ENCODE measurements around the gene CFAP65.
A peak's percentile ranks its signal among the peaks of the same experiment; 100 is the strongest.

CFAP65 gene

DNA sequence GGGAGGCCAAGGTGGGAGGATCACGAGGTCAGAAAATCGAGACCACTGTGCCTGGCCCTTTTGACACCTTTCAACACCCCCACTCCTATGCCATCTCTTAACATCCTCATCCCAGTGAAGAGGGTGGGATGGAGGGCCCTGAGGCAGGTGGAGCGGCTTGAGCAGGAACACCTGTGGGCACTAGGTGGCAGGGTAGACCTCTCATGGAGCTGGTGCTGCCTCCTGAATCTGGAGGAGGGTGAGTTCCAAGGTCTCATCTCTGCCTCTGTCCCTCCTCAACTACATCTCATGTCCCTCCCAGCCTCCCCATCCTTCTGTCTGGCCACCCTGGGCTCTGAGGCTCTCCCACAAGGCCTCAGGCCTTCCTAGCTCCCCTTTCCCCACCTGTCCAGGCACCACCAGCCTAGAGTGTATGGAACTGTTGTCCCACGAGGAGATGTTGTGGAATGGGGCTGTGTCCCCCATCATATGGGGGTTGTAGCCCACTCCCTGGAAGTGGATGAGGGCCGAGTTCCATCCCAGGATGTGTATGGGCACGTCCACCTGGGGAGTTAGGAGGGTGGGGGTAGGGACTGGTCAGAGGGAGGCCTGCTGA lies 31.1 kb downstream of the CFAP65 start:
- no peak for DNase-seq (ENCODE audit: low read depth in 2 of 2)

DNA sequence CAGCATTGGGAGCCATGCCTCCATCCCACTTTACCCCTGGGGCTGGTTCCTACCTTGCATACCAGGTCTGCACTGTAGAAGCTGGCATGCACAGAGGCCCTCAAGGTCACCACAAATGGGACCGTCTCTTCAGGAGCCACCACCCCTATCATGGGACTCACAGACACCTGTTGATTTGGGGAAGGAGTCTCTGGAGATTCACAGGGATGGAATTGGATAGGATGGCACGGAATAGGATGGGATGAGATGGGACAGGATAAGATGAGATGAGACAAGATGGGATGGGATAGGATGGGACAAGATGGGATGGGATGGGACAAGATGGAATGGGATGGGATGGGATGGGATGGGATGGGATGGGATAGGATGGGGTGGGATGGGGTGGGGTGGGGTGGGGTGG lies 32.0 kb downstream of the CFAP65 start:
- DNase-seq (ENCODE audit: low read depth in 2 of 2): no peak

DNA sequence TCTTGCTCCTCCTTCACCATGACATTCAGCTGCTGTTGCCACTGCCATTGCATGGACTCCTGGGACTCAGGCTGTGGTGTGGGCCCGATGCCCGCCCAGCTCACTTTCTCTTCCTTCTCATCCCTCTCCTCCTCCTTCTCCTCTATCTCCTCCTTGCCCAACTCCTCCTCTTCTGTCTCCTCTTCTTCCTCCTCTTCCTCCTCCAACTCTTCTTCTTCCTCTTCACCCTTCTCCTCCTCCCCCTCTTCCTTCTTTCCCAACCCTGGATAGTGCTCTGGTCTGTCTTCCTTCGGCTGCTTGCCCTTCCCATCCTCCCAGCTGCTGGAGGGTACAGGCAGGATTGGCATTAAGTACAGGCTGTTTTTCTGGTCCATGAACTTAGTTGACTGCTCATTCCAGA lies 37.3 kb downstream of the CFAP65 start:
- no peak for DNase-seq (ENCODE audit: low read depth in 2 of 2)

DNA sequence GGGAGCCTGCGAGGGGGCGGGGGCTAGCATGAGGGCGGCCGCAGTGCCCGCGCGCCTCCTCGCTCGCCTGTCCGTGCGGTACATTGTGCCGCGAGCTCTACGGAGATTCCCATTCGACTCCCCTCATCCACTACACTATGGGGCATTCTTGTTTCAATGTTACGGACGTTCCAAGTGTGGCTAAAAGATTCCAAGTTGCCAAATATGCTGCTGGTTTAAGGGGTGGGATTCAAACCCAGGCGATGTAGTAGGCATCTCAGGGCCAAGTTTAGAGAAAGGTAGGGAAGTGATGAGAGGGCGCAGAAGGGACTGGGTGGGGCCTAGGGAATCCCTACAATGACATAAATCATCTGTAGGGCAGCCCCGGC lies 38.1 kb downstream of the CFAP65 start:
- DNase-seq (ENCODE audit: low read depth in 2 of 2): no peak

DNA sequence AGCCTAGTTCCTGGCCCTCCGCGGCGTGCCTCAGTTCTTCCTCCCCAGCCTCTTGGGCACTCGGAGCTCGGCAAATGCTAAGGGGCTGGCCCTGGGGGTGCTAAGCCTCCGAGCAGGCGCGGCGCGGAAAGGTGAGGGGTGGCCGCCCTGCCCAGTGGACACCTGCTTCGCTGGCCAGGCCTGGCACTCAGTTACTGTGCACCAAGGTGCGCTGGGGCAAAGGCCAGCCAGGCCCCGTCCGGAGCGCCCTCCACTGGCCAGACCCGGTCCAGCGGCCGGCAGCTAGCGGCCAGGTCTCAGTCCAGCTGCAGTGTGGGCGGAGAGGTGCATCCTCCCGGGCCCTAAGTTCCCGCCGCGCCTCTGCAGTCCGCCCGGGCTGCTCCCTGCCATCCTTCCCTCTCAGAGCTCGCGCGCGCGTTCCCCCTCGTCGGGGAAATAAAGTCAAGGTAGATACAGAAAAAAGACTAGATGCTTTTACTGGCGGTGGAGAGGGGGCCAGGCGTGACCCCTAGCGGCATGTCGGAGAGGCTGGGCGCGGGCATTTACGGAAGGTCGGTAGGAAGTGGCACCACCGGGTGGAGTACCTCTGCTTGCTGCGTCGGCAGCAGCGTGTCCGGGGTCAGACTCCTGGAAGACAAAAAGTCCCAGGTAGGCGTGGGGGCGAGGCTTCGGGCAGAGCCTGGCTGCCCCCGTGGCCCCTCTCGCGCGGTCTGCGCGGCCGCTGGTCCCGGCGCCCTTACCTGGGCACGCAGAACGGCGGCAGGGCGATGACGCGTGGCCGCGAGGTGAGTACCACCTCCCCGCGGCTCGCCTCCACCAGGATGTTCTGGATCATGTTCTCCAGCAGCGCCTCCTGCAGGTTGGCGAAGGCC lies 38.7 kb downstream of the CFAP65 start:
- peak; percentile 47 to 55 for DNase-seq (ENCODE audit: low read depth in 2 of 2)

DNA sequence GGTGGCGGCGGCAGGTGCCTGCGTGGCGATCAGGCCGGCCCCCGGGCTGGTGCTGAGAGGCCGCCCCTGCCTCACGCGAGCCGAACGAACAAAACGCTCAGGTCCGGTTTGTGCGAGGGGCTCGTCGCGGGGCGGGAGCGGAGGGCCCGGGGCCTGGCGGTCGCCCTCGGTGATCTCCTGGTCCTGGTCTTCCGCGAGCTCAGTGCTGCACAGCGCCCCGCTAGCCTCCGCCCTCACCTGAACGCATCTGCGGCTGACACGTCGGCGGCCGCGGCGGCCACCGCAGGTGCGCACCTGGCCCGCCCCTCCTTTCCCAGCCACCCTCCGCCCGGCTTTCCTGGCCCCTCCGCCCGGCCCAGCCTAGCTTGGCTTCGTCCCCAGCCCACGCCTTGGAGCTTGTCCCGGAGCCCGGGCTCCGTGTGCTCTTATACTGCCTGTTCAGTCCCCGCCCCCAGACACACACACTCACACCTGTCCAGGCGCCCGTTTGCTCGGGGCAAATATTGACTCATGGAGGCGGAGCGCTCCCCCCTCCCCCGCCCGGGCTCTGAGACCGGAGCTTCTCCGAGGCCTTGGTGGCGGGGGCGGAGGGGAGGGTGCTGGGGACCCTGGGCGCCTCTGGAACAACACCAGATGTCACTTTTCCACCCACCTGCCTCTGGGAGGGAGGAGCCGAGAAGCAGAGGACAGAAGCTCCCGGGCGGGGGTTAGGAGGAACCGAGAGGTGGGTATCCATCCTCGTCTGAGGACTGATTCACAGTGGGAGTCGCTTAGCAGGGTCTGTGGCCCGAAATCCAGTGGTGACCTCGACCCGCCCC lies 39.5 kb downstream of the CFAP65 start:
- no peak for DNase-seq (ENCODE audit: low read depth in 2 of 2)

DNA sequence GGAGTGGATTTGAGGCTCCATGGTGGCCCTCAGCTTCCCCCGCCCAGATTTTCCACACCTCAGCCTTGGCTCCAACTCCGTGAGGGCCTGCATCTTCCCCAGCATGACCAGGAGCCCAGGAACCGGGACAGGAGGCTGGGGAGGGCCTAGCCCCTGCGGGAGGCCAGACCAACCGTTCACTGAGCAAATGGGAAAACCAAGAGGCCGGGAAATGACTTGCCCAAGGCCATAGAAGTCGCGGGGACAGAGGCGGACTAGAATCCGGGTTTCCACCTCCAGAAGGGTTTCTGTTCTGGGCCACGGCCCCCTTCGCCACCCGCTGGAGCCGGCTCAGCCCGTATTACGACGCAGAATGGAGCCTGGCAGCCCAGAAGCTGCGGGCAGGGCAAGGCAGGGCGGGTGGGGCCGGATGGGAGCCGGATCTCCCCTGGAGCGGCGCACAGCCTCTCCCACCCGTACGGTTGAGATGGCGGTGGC lies 40.2 kb downstream of the CFAP65 start:
- no peak for DNase-seq (ENCODE audit: low read depth in 2 of 2)

DNA sequence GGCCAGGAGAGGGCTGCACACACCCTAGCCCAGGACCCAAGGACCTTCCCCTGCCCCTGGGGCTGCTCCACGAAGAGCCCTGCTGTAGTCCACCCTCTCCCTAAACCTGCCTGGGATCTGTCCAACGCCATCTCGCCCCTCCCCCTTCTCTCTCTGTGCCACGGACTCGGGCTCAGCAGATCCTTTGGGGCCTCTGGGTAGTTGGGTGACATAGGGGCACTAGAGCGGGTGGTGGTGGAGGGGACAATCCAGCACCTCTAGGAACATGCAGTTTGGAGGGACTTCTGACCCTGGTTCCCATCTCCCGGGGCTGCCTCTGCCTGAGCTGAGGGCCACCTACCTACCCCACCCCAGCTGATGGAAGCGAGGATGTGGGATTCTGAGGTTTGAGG lies 40.8 kb downstream of the CFAP65 start:
- no peak for DNase-seq (ENCODE audit: low read depth in 2 of 2)

DNA sequence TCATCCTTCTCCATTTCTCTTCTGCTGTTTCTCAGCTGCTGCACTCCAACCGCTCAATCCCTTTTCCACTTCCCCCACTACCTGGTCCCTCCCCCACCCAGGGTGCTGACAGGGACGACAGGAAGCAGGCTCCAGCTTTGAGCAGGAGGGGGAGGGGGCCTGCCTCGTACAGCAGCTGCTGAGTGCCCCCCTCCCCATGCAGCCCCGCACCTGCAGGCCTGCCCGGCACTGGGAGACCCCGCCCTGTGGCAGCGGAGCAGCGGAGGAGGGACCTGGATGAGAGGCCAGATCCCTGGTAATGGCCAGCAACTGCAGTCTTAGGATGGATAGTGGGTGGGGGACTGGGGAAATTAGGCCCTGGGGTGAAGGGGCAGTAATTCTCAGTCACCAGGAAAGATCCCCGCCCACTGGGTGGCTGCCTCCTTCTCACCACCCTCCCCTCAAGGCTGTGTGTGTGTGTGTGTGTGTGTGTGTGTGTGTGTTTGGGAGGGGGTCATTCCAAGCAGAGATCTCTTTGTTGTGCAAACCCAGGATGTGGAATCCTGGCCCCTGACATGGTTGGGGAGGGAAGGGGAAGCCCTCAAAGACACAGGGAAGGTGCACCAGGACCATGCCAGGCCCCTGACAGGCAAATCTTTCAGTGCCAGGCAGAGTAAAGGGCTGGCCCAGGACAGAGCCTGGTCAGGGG lies 41.3 kb downstream of the CFAP65 start:
- no peak for DNase-seq (ENCODE audit: low read depth in 2 of 2)

DNA sequence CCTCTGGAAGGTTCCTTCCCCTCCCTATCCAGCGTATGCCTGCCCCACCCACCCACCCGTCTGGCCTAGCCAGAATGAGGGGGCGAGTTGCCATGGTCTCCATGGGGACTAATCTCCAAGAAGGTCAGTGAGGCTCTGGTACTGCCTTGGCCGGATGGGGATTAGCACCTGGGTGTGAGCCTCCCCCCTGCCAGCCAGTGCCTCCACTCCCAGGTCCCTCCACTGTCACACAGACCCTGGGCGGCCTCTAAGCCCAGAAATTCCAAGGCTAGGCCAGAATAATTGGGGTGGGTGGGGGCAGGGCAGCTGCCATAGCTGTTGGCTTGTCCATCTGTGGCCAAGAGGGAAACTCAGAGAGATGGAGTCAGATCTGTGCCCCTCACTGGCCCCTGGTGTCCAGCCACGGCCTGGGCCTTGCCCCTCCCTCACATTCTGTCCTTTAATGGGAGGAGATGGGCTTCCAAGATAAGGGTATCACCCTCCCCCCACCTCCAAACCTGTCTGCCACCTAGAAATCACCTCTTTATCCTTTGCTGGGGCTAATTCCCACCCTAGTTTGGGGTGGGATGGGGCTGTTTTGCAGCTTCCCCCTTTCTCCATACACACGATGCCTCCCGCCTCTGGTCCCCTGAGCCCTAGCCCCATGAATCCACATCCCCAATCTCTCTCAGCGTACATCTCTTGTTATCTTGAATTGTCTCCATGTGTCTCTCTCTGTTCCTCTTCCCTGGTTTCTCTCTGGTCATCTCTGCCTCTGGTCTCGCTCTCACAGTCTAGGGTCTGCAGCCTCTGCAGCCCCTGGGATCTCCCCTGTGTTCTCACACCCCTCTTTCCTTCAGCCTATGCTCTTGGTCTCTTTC lies 42.1 kb downstream of the CFAP65 start:
- DNase-seq (ENCODE audit: low read depth in 2 of 2): no peak

DNA sequence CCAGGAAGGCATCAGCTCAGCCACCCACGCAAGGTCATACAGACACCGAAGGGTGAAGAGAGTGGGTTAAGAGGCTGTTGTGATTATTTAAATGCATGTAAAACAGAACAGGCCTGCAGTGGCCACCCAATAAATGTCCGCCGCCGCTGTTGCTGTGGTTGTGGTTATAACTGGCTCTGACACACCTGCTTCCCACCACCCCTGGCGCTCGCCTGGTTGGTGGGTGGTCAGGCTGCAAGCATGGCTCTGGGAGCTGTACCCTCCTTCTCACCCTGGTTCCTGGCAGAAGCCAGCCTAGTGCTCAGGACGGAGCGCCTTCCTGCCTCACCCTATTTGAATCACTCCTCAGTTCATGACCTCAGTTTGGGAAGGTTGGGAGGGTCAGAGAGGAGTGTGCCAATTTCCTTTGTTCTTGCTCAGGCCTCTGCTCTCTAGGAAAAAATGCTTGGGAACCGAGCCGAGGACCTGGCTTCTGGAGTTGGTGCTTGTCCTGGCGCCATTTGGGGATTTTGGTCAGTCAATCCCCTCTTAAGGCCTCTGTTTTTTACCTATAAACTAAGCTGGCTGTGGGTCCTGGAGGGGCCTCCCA lies 42.8 kb downstream of the CFAP65 start:
- DNase-seq (ENCODE audit: low read depth in 2 of 2): no peak

DNA sequence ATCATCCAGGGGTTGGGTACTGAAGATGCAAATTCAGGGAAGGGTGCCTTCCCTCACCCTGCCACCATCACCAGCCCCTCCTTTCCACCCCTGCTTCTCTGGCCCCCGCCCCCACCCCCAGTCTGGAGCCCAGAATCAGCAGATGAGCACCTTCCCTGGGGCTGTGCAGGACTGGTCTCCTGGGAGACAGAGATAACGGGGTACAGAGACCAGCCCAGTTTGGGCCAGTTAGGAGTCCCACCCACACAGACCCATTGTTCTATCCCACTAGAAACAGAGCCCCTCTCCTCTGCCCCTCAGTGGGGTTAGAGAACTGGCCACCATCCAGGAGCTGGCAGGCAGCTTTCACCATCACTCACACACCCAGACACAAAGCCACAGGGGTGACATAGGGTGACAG lies 43.6 kb downstream of the CFAP65 start:
- no peak for DNase-seq (ENCODE audit: low read depth in 2 of 2)

DNA sequence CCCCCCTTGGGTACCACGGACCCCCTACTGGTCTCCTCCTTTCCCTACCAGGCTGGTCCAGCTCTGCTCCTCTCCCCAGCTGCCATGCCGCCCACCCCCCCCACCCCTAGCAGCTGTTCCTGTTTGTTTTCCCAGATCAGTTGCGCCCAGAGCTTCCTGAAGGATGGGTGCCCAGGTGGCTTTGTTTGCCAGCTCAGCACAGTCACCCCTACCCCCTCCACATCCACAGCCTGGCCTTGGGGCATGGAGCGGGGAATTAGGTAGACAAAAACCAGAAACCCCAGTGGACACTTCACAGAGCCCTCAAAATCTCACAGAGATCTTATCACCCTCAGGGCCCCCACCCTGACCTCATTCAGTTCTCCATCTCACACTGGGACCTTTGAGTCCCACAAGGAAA lies 44.4 kb downstream of the CFAP65 start:
- DNase-seq (ENCODE audit: low read depth in 2 of 2): no peak

DNA sequence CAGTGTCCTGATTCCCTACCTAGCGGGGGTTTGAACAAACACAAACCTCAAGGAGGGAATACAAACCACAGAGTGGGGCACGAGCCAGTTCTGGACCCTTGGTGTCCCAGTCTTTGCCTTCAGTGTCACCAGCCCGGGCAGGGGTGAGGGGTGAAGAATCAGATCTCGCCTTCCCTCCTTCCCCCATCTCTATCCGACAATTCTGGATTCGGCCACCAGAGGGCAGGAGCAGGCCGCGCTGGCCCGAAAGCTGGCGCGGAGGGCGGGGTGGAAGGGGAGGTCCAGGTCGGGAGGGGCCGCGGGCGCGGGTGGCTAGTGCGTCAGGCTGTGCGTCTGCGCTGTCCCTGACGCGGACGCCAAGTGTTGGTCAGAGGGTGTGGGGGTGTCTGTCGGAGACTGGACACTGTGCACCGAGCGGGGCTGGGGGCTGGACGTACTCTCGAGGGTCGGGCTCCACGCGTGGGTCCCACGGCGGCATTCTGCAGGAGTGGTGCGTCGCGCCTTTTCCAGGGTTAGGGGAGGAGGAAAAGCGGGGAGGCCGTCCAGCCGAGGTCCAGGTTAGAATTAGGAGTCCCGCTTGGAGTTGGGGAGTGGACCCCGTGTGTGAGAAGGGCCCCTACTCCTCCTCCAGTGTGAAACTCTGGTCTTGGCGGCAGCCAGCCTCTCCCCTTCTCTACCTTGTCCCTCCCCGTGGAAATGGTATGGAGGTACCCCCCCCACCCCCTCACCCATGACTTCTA lies 45.2 kb downstream of the CFAP65 start:
- DNase-seq (ENCODE audit: low read depth in 2 of 2): peak; percentile 80 to 93

DNA sequence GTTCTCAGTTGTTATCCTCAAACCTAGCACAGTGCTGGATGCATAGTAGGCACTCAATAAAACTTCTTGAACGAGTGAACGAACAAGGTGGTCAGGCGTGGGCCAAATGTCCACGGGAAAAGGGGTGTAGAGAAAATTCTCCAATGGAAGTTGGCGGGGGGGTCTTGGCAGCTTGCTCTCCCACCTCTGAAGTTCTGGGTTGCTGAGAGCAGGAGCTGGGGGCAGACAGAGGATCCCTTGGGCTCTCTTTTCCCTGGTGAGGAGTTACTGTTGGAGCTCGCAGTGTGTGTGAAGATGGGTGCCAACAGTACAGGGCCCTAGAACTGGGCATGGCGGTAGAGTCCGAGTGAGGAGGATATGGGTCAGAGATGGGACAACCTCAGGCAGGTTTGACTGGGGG lies 45.8 kb downstream of the CFAP65 start:
- DNase-seq (ENCODE audit: low read depth in 2 of 2): no peak

DNA sequence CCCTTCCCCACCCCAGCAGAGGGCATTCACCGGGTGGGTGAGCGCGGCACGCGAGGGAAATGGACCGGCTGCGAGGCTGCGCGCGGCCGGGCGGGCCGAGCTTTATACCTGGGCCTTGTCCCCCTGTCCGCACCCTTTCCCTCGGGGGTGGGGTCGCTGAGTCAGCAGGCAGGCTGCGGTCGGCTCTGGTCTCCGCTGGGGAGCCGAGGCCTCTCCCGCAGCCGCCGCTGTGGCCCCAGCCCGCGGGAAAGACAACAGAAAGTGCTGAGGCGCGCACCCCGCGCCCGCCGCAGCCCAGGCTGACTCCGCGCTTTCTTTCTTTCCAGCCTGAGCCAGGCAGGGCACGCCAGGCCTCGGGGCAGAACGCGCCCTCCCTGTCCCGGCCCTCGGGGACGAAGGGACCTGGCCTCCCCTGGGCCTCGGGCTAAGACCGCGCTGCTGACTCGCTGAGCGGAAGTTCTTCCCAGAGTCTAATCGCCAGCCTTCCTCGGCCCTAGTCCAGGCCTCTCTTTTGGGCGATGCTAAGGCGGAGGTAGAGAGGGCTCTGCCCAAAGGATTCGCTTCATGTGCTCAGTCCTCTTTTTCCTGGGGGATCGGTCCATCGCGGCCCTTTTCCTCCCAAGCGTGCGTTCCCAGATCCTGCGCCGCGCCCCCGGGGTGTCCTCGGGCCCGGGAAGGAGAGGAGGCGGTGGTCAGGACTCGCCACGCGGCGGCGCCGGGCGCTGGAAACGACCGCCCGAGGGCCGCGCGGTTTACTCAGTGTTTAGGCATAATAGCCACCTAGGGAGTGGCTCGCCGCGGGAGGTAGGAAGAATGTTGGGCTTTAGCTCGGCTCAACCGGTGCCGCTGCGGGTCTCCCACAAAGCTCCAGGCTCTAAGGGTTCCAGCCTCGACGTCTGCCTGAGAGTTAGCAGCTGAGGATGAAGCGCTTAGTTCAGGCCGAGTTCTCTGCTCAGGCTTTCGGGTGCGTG lies 47.7 kb downstream of the CFAP65 start, which contains the start of gene CRYBA2:
CRYBA2 (minus strand) TSS at position 78 of the 971 bp plus-strand sequence. CDS start 246 bp downstream, outside the sequence.
- DNase-seq (ENCODE audit: low read depth in 2 of 2): no peak

DNA sequence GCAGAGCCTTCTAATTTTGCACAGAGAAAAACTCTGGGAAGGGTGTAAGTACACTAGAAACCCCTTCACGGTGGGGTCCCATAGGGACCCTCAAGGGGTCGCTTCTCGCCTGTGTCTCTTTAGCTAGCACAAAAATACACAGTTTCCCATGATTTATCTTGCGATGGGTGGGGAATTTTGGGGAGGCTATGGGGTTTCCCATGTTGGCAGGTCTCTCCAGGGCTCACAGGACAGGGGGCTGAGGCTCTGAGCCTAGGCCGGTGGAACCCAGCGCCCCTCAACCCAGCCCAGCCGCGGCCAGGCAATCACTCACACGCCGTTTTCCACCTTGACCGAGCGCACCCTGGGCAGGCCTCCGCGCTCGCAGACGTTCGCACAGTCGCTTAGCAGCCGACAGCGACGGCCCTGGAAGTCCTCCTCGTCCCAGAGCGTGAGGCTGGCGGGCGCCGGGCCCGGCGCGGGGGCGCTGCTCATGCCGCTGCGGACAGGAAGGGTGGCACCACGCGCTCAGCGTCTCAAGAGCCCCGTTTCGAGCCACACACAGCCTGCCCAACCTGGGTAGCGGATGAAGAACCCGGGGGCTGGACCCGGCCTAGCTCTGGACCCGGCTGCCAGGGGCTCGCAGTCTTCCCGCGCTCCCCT lies 48.5 kb downstream of the CFAP65 start:
- no peak for DNase-seq (ENCODE audit: low read depth in 2 of 2)

DNA sequence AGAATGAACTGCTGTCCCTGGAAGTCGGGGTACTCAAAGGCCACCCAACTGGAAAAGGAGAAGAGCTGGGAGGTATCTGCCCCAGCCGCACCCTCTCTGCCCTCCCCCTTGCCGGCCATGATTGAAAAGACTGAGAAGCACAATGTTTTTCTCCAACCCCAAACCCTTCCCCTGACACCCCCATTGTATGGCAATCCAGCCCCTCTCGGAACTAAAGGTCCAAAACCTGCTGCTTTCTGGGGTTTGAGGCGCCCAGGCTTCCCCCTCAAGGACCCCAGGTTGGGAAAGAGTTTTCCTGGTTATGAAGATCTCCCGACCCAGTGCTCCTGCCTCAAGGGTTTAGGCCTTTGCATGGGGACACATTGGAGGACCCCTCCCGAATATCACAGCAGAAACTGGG lies 49.1 kb downstream of the CFAP65 start:
- no peak for DNase-seq (ENCODE audit: low read depth in 2 of 2)

All from stimulated activated CD4-positive, alpha-beta T cell treated with anti-CD3 and anti-CD28 coated beads, Interleukin-4, amount 100 ng/mL, for 48 hours (primary cell).